Measurements from ENCODE around the gene TUBD1. TPM values are rescaled to one million over a fixed set of nuclear protein-coding genes. Genes with fewer than 3 reads are reported as not detected.
"Not testable (repeated sequence)": the region's sequence is repeated elsewhere in the genome, so short reads cannot be mapped to it uniquely, and the experiment has no call there.

The TUBD1 gene
- total and polyA plus RNA-seq, 12 donors, result 4.0 to 10.4 (median 6.6) TPM

GRCh38 chr17:59853168-59853918, 39.4 kb downstream of the TUBD1 start:
- no peak overlapping the region for H3K4me3 ChIP-seq
- intact Hi-C loops (cut with DNase I), result no loop called here
- peak in 8 of 9 donors; percentile 7 to 43 (median 22) for TF ChIP-seq CTCF (IDR thresholded peaks at IDR 0.05)
- peaks cover 0 to 63% (median 17%) of the 10 kb centered on the region in 9 donors for H3K4me1 ChIP-seq
- peak overlapping the region in 6 of 10 donors; percentile 10 to 67 (median 39) for H3K27ac ChIP-seq
- H3K36me3 ChIP-seq, result peaks cover 0 to 6% (median 0%) of the 10 kb centered on the region in 9 donors
- H3K9me3 ChIP-seq, result no peaks in the 10 kb centered on the region
- ATAC-seq (peak in 6 of 8 donors; percentile 16 to 63 (median 46)), DNase-seq (no peak)
- 74 to 76% methylated on average over 14 of the region's 14 CpGs for WGBS, 2 donors
- H3K27me3 ChIP-seq, result no peaks in the 10 kb centered on the region

- WGBS, 2 donors, result 98 to 99% methylated on average over 7 of the region's 7 CpGs
- intact Hi-C loops (cut with DNase I); H3K4me3 ChIP-seq; H3K9me3 ChIP-seq; DNase-seq; H3K27me3 ChIP-seq; ATAC-seq; H3K36me3 ChIP-seq: not testable (repeated sequence)
- H3K4me1 ChIP-seq, result peaks cover 0 to 68% (median 19%) of the 10 kb centered on the region in 9 donors
- peak overlapping the region in 6 of 10 donors; percentile 10 to 67 (median 25) for H3K27ac ChIP-seq
Measured at GRCh38 chr17:59852847-59853167, 39.9 kb downstream of the TUBD1 start.

- peak in 3 of 8 donors; percentile 26 to 50 (median 30) for ATAC-seq
- Histone ChIP-seq H3K27me3 (no peaks in the 10 kb centered on the region), H3K27ac (peak overlapping the region in 7 of 10 donors; percentile 4 to 67 (median 29)), H3K4me1 (peaks cover 0 to 79% (median 30%) of the 10 kb centered on the region in 9 donors), H3K9me3 (no peaks in the 10 kb centered on the region), H3K36me3 (no peaks in the 10 kb centered on the region), H3K4me3 (no peak overlapping the region)
- intact Hi-C loops (cut with DNase I), result no loop called here
- no peak for DNase-seq
- no peak for TF ChIP-seq CTCF (IDR thresholded peaks at IDR 0.05)
- WGBS, 2 donors, result 57 to 66% methylated on average over 14 of the region's 14 CpGs
Measured at GRCh38 chr17:59851439-59852375, 41.0 kb downstream of the TUBD1 start.

- H3K36me3 ChIP-seq; intact Hi-C loops (cut with DNase I); DNase-seq; H3K27ac ChIP-seq; H3K4me3 ChIP-seq; H3K27me3 ChIP-seq; H3K9me3 ChIP-seq; ATAC-seq: not testable (repeated sequence)
- 90 to 96% methylated on average over 15 of the region's 15 CpGs for WGBS, 2 donors
- H3K4me1 ChIP-seq, result peaks cover 0 to 81% (median 44%) of the 10 kb centered on the region in 9 donors
Measured at GRCh38 chr17:59850311-59850710, 42.4 kb downstream of the TUBD1 start.

GRCh38 chr17:59848778-59849177, 44.0 kb downstream of the TUBD1 start:
- Histone ChIP-seq H3K27ac (peak overlapping the region in 1 of 10 donors; percentile 97), H3K36me3 (no peaks in the 10 kb centered on the region), H3K4me3 (no peak overlapping the region), H3K27me3 (no peaks in the 10 kb centered on the region), H3K9me3 (no peaks in the 10 kb centered on the region), H3K4me1 (peaks cover 0 to 91% (median 47%) of the 10 kb centered on the region in 9 donors)
- WGBS, 2 donors, result 77 to 84% methylated on average over 7 of the region's 7 CpGs
- ATAC-seq (no peak), DNase-seq (peak in 1 of 2 donors; percentile 50)
- intact Hi-C loops (cut with DNase I), result loop anchor here in 2 of 10 donors (5.0 to 10.0 kb wide), 2 partner anchors 91 to 214 kb away; no protein-coding TSS in a partner anchor
- TF ChIP-seq CTCF (IDR thresholded peaks at IDR 0.05), result no peak

Measured in heart right ventricle (tissue), 16 donors.